HG03442 (cell line): Measurements from ENCODE around the gene CMC1.

Experiments used
- ATAC-seq: cut with Tn5 transposase; IDR thresholded peaks from one replicate; pipeline ENCODE4 v1.9.1; 2021; ENCODE audit warnings: mild to moderate bottlenecking, moderate library complexity; ENCODE audit not compliant: unreplicated experiment

The CMC1 gene

GRCh38 chr3:28295898-28296490 is 54.6 kb downstream of the CMC1 start:
- ATAC-seq, result no peak

GRCh38 chr3:28299705-28300104 is 58.3 kb downstream of the CMC1 start:
- ATAC-seq, result no peak

GRCh38 chr3:28300345-28300962 is 59.0 kb downstream of the CMC1 start:
- no peak for ATAC-seq

GRCh38 chr3:28301688-28302087 is 60.3 kb downstream of the CMC1 start:
- no peak for ATAC-seq

GRCh38 chr3:28308196-28308595 is 66.8 kb downstream of the CMC1 start:
- ATAC-seq, result no peak

GRCh38 chr3:28315711-28316110 is 74.3 kb downstream of the CMC1 start:
- ATAC-seq, result no peak

GRCh38 chr3:28316226-28316625 is 74.8 kb downstream of the CMC1 start:
- ATAC-seq, result no peak

GRCh38 chr3:28317438-28318022 is 76.1 kb downstream of the CMC1 start:
- peak; percentile 95 for ATAC-seq

GRCh38 chr3:28320981-28321380 is 79.6 kb downstream of the CMC1 start:
- no peak for ATAC-seq

GRCh38 chr3:28322464-28322863 is 81.0 kb downstream of the CMC1 start:
- ATAC-seq, result no peak

GRCh38 chr3:28326458-28326926 is 85.1 kb downstream of the CMC1 start:
- ATAC-seq, result peak; percentile 87

GRCh38 chr3:28328188-28329151 is 87.1 kb downstream of the CMC1 start:
- no peak for ATAC-seq

GRCh38 chr3:28334552-28334951 is 93.1 kb downstream of the CMC1 start:
- no peak for ATAC-seq

- ATAC-seq, result no peak
These were observed 93.8 kb downstream of the CMC1 start for GRCh38 chr3:28335246-28335645.

GRCh38 chr3:28337230-28337629 is 95.8 kb downstream of the CMC1 start:
- no peak for ATAC-seq

GRCh38 chr3:28343144-28343543 is 101.7 kb downstream of the CMC1 start:
- ATAC-seq, result no peak

GRCh38 chr3:28345690-28346089 is 104.3 kb downstream of the CMC1 start:
- ATAC-seq, result no peak

- ATAC-seq, result no peak
These were observed 106.2 kb downstream of the CMC1 start for GRCh38 chr3:28347374-28348264.

- ATAC-seq, result no peak
These were observed 106.8 kb downstream of the CMC1 start for GRCh38 chr3:28348265-28348628.
